DLD1 (cell line): Measurements from ENCODE around the gene ATG9B.
"Not testable (repeated sequence)": the region's sequence is repeated elsewhere in the genome, so short reads cannot be mapped to it uniquely, and the experiment has no call there.

Experiments
- in situ Hi-C: cut with HindIII; loops from 2 replicates; pipeline ENCODE4 v1.10.0; 2017; ENCODE audit warnings: low sequenced_read_pairs

Gene ATG9B

GRCh38 chr7:151039850-151040548, 15.7 kb upstream of the ATG9B start:
- in situ Hi-C loops, result no loop called here

- in situ Hi-C loops, result no loop called here
Measured at GRCh38 chr7:151038951-151039849, 14.9 kb upstream of the ATG9B start.

- in situ Hi-C loops, result no loop called here
Measured at GRCh38 chr7:151035902-151036301, 11.6 kb upstream of the ATG9B start.

- in situ Hi-C loops, result no loop called here
Measured at GRCh38 chr7:151035026-151035717, 10.9 kb upstream of the ATG9B start.

DNA sequence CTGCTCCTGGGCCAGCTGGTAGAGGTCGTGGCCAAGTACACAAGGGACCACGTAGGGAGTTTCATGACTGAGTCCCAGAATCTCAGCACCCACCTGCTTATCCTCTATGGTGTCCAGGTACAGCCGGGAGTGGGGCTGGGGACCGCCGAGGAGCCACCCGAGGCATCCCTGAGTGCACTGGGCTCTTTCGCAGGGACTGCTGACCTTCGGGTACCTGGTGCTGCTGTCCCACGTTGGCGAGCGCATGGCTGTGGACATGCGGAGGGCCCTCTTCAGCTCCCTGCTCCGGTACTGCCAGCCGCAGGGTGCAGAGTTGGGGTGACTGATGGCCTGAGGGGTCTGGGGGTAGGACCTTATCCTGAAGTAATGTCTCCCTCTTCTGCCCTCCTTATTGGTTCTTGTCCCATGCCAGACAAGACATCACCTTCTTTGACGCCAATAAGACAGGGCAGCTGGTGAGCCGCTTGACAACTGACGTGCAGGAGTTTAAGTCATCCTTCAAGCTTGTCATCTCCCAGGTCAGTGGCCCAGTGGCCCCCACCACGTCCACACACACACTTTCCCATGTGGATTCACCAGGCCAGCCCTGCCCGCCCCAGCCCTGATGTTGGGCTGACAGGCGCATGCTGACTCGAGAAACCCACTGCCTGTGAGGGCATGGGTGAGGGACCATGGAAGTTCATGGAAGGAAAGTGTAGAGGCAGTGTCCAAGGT, 10.2 kb upstream of the ATG9B start:
- in situ Hi-C loops, result no loop called here

GRCh38 chr7:151033864-151034249, 9.6 kb upstream of the ATG9B start:
- in situ Hi-C loops, result no loop called here

DNA sequence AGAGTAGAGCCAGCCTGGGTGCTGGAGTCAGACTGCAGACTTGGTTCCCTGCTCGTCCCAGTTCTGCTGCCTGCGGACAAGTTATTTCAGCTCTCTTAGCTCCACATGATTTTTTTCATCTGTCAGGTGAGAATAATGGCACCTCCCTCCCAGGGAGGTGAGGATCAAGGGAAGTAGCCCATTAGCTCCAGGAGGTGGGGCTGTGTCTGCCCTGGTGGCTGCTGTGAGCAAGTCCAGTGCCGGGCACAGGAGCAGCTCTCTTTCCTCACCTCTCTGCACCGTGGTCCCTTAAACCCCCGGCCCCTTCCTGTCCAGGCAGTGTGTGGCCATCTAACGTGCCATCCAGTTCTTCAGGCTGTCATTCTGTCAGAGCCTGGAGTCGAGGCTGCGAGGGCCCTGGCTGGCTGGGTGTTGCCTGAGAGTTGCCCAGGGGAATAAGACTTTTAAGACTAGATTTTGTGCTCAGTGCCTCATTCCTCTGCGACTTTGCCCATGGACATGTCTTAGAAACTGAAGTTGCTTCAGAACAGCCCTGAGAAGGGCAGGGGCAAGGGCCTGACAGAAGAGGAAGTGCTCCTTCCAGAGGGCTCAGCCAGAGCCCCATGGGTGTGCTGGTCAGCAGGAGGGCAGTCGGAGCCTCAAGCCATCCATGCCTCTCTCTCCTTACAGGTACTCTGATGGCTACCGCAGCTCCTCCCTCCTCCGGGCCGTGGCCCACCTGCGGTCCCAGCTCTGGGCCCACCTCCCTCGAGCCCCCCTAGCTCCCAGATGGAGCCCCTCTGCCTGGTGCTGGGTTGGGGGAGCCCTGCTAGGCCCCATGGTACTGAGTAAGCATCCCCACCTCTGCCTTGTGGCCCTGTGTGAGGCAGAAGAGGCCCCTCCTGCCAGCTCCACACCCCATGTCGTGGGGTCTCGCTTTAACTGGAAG, 8.9 kb upstream of the ATG9B start:
- in situ Hi-C loops, result no loop called here

- in situ Hi-C loops, result no loop called here
Measured at GRCh38 chr7:151031011-151031410, 6.7 kb upstream of the ATG9B start.

DNA sequence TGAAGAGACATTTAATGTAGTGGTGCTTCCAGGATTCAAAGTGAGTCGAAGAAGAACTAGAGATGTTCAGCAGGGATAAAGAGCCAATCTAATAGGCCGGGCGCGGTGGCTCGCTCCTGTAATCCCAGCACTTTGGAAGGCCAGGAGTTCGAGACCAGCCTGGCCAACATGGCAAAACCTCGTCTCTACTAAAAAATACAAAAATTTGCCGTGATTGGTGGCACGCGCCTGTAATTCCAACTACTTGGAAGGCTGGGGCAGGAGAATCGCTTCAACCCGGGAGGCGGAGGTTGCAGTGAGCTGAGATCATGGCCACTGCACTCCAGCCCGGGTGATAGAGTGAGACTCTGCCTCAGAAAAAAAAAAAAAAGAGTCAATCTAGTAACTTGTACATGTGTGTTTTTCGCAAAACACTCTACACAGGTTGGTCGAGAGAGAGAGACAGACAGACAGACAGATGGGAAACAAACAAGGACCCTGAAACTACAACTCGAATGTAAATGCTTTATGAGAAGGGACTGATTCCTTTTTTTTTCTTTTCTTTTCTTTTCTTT, 4.7 kb upstream of the ATG9B start:
- in situ Hi-C loops, result no loop called here

- in situ Hi-C loops, result no loop called here
Measured at GRCh38 chr7:151028131-151028947, 4.0 kb upstream of the ATG9B start, which contains the start of gene ABCB8. Gene ABCB8, plus strand, starts transcription at chr7:151028450. Its CDS starts 66 bp downstream, at chr7:151028516.

DNA sequence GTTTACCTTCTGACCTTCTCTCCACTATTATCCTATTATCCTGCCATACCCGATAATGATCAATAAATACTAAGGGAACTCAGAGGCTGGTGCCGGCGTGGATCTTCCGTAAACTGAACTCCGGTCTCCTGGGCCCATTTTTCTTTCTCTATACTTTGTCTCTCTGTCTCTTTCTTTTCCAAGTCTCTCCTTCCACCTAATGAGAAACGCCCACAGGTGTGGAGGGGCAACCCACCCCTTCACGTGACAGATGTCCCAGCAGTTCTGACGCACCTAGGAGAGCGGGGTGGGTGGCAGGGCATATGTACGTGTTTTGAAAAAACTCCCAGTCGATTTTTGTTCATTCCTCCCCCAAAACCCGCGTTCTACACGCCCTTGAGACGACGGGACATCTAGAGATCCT, 3.4 kb upstream of the ATG9B start:
- in situ Hi-C loops, result not testable (repeated sequence)

DNA sequence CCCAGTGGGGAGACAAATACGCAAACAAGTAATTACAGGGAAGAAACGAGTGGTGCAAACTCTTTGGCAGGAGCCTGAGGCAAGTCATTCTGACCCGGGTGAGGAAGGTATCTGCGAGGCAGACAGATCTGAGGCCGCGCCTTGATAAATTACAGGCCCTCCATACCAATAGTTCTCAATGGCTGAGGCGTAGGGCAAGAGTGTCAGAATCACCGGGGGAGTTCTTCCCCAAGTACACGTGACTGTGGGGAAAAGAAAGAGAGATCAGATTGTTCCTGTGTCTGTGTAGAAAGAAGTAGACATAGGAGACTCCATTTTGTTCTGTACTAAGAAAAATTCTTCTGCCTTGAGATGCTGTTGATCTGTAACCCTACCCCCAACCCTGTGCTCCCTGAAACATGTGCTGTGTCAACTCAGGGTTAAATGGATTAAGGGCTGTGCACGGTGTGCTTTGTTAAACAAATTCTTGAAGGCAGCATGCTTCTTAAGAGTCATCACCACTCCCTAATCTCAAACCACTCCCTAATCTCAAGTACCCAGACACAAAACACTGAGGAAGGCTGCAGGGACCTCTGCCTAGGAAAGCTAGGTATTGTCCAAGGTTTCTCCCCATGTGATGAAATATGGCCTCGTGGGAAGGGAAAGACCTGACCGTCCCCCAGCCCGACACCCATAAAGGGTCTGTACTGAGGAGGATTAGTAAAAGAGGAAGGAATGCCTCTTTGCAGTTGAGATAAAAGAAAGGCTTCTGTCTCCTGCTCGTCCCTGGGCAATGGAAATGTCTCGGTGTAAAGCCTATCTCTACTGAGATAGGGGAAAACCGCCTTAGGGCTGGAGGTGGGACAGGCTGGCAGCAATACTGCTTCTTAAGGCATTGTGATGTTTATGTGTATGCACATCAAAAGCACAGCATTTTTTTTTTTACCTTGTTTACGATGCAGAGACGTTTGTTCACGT, 2.8 kb upstream of the ATG9B start:
- in situ Hi-C loops, result not testable (repeated sequence)

DNA sequence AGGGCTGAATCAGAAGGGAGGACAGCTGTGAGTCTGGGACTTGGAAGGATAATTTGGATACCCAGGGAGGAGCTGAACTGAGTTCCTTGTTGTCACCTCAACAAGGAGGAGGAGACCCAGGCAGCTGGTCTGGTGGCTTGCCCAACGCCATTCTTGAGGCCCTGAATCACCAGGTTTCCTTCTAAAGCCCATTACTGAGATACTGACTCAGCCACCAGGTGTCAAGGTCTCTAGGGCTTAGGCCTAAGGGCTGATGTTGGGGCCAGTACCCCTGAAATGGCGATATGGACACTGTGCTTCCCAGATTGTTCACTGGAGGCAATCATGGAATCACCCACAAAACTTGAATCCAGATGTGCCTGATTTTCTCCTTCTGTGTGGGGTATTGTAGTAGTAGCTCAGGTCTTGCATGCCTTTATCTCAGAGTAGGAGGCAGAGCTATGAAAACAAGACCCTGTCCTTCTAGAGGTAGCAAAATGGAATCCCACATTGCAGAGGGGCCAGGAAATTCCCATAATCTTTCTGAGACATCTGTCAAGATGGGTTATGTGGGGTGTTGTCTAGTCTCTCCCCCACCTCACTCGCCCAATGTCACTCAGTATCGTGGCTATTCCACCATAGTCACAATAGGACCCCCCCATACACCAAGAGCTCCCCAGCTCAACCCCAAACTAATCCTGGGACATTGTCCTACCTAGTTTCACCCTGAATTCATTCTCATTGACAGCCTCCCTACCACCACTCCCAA, 1.8 kb upstream of the ATG9B start:
- in situ Hi-C loops, result no loop called here

GRCh38 chr7:151023232-151023631, 1.1 kb downstream of the ATG9B start:
- in situ Hi-C loops, result no loop called here

DNA sequence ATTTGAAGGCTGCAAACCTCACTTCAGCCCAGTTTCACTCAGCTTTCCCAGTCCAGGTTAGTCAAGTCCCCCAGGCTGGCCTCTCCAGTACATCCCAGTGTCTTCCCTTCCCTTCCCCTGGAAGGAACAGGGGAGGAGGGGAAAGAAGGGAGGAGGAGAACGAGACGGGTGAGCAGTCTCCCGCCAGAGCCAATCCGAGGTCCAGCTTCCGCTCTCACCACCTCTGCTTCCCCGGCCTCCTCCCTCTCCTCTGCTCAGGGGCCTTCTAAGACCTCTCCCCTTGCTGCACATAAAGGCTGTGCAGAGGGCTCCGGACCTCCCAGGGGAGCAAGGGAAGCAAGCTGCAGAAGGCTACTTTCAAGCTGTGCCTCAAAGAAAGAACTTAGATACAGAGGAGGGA, 4.1 kb downstream of the ATG9B start:
- in situ Hi-C loops, result no loop called here

GRCh38 chr7:151019130-151019447, 5.2 kb downstream of the ATG9B start:
- in situ Hi-C loops, result no loop called here
